H1 (cell line): Measurements from ENCODE around the gene PPP4R4. TPM values are rescaled to one million over a fixed set of nuclear protein-coding genes. Genes with fewer than 3 reads are reported as not detected.

Experiments
- CHD1 ChIP-seq: IDR thresholded peaks from 2 replicates; pipeline ENCODE4 v1.6.1; 2012; ENCODE audit warnings: low read depth, low read length, improper control_type of control experiment
- EP300 ChIP-seq, 2 experiments: IDR thresholded peaks; 1 replicate in 1 of 2; 2 replicates in 1 of 2; pipeline ENCODE4 v1.6.1; 2011 to 2012; ENCODE audit warnings: low read depth in 2 of 2, low read length in 2 of 2, mild to moderate bottlenecking in 2 of 2, borderline replicate concordance in 1 of 2, inconsistent platforms in 1 of 2, moderate library complexity in 1 of 2
- HDAC2 ChIP-seq, 2 experiments: fragments of 300-600 bp in 1 of 2; sonication (generic) in 1 of 2; IDR thresholded peaks; 2 replicates each; pipeline ENCODE4 v1.6.1; 2011 to 2012; ENCODE audit warnings: low read depth in 2 of 2, low read length in 2 of 2, mild to moderate bottlenecking in 2 of 2, moderate library complexity in 2 of 2, borderline replicate concordance in 1 of 2, inconsistent platforms in 1 of 2
- TBP ChIP-seq: IDR thresholded peaks from 2 replicates; pipeline ENCODE4 v1.6.1; 2011; ENCODE audit warnings: low read depth, low read length, improper control_type of control experiment
- TEAD4 ChIP-seq: IDR thresholded peaks from 2 replicates; pipeline ENCODE4 v1.6.1; 2012; ENCODE audit warnings: low read depth, low read length, inconsistent platforms, mixed read lengths
- polyA plus RNA-seq, 7 experiments: library from polyadenylated mRNA; depleted of rRNA in 3 of 7; stranded (reverse) in 5 of 7; unstranded in 2 of 7; fragments of >200 nt in 5 of 7; fragments of 200-250 nt in 2 of 7; gene quantifications; 1 replicate in 5 of 7; 2 replicates in 1 of 7; 4 replicates in 1 of 7; pipeline versions ENCODE4 v1.2.1 to v1.2.3, GENCODE V29; 2011 to 2013; ENCODE audit warnings: missing spikeins in 2 of 7, mixed read lengths in 2 of 7
- total RNA-seq: library from RNA; stranded (reverse); fragmentation: NEBNext Ultra II Directional; extraction: Animal tissue kit (Norgen Biotek cat#: 25700); gene quantifications from 2 replicates; pipeline ENCODE4 v1.2.1, GENCODE V29; 2021

The PPP4R4 gene
- total and polyA plus RNA-seq, 2 of the 8 experiments (the other 6 are each of a cell fraction or from before 2014, with no cell fraction given): 3.3 to 9.6 TPM

DNA sequence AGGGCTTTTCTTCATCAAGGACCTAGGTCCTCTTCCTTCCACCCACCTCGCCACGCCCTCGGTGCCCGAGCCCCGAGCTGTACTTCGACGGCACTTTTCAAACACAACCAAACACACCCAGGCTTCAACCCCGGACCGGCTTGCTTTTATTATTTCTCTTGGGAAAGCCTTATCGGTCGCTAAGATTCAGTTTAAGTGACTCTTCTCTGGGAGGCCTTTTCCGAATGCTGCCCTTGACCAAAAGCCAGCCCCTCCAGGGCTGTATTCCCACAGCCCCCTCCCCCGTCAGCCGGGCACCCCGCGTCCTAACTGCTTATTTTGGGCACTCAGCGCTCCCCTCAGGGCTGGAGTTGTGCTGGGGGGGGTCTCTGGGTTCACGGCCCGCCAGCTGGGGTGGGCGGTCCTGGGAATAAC lies 644 bp upstream of the PPP4R4 start (continued):
- TF ChIP-seq EP300 (IDR thresholded peaks at IDR 0.05; ENCODE audit: borderline replicate concordance in 1 of 2, low read depth in 2 of 2, low read length in 2 of 2): no peak
- TF ChIP-seq TBP: no peak
- no peak for TF ChIP-seq CHD1
- 0 out of 4 replicates have a peak, but pooled peaks of 1 of the 2 experiments have one; percentile 46 for TF ChIP-seq HDAC2 (IDR thresholded peaks at IDR 0.05; ENCODE audit: borderline replicate concordance in 1 of 2, low read depth in 2 of 2, low read length in 2 of 2)
- TF ChIP-seq TEAD4: no peak
